ENCODE results near the gene SPAG9. TPM values are rescaled to one million over a fixed set of nuclear protein-coding genes. Genes with fewer than 3 reads are reported as not detected.

Gene SPAG9
- polyA plus RNA-seq = 10 to 100 TPM; 12.7 to 15.1 TPM

- 1% methylated on average over 43 to 68 of the region's 68 CpGs for whole genome bisulfite sequencing, 2 donors
Observed at GRCh38 chr17:51120739-51121619, at the start of gene SPAG9. Gene SPAG9 (minus strand): TSS chr17:51120868. CDS start chr17:51120656, 212 bp downstream.

GRCh38 chr17:51169340-51169739 is 48.7 kb upstream of the SPAG9 start:
- Histone ChIP-seq H3K36me3 (ENCODE audit: control insufficient read depth in 2 of 2, insufficient read depth in 2 of 2, low read length in 1 of 2) (peaks cover 0 to 15% of the 10 kb centered on the region in 2 donors), H3K27me3 (ENCODE audit: control insufficient read depth in 1 of 2, insufficient read depth in 2 of 2, low read length in 2 of 2) (no peaks in the 10 kb centered on the region), H3K9me3 (ENCODE audit: control insufficient read depth in 2 of 2, insufficient read depth in 1 of 2, low read depth in 1 of 2, low read length in 1 of 2) (no peaks in the 10 kb centered on the region), H3K27ac (ENCODE audit: low read depth in 2 of 2, low read length in 1 of 2) (no peak overlapping the region), H3K4me1 (ENCODE audit: control insufficient read depth in 2 of 2, insufficient read depth in 2 of 2, low read length in 1 of 2) (peaks cover 0 to 5% of the 10 kb centered on the region in 2 donors), H3K4me3 (ENCODE audit: low read depth in 1 of 2, low read length in 2 of 2) (no peak overlapping the region)
- WGBS, 2 donors = 91 to 95% methylated on average over 1 of the region's 1 CpG

More at GRCh38 chr17:51120739-51121619, at the start of gene SPAG9:
- no peaks in the 10 kb centered on the region for H3K27me3 ChIP-seq (ENCODE audit: control insufficient read depth in 1 of 2, insufficient read depth in 2 of 2, low read length in 2 of 2)
- no peaks in the 10 kb centered on the region for H3K9me3 ChIP-seq (ENCODE audit: control insufficient read depth in 2 of 2, insufficient read depth in 1 of 2, low read depth in 1 of 2, low read length in 1 of 2)
- H3K4me1 ChIP-seq (ENCODE audit: control insufficient read depth in 2 of 2, insufficient read depth in 2 of 2, low read length in 1 of 2) = no peaks in the 10 kb centered on the region
- H3K4me3 ChIP-seq (ENCODE audit: low read depth in 1 of 2, low read length in 2 of 2) = peak within 1 kb of the TSS; percentile 83 to 95
- peak within 1 kb of the TSS; percentile 99 for H3K27ac ChIP-seq (ENCODE audit: low read depth in 2 of 2, low read length in 1 of 2)
- H3K36me3 ChIP-seq (ENCODE audit: control insufficient read depth in 2 of 2, insufficient read depth in 2 of 2, low read length in 1 of 2) = no peaks in the 10 kb centered on the region

DNA sequence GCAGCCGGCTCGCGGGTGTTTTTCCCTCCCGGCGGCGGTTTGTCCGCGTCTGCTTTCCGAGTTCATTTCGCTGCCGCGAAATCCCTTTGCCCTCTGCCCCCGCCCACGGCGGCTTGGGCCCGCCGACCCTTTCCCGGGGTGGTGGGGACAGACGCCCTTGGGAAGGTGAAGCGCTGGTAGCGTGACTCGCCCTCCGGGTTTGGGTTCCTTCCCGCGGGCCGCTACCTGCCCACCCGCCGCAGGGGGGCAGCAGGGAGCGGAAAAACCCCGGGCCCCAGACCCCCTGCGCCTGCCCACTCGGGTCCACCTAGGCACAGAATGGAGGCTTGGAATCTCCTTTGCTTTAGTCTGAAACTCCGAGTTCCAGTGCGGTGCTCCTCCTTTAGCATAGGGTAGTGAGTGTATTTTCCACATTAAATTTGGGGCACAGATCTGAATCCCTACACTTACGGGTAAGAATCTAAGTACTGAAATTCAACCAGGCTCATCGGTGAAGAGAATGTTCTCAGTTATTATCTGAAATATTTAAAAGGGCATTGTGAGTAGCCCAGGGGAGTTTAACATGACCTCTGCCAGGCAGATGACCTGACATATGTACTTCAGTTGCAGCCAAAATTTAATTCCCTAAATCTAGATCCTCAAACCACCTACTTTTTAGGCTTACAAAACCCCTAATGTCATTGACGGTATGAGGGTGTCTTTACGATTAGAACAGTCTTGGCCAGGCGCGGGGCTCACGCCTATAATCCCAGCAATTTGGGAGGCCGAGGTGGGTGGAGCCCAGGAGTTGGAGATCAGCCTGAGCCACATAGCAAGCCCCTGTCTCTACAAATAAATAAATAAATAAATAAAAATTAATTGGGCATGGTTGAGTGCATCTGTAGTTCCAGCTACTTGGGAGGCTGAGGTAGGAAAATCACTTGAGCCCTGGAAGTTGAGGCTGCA is 46.6 kb upstream of the SPAG9 start:
- Histone ChIP-seq H3K27me3 (ENCODE audit: control insufficient read depth in 1 of 2, insufficient read depth in 2 of 2, low read length in 2 of 2) (no peaks in the 10 kb centered on the region), H3K4me1 (ENCODE audit: control insufficient read depth in 2 of 2, insufficient read depth in 2 of 2, low read length in 1 of 2) (peaks cover 0 to 5% of the 10 kb centered on the region in 2 donors), H3K36me3 (ENCODE audit: control insufficient read depth in 2 of 2, insufficient read depth in 2 of 2, low read length in 1 of 2) (peaks cover 0 to 12% of the 10 kb centered on the region in 2 donors), H3K27ac (ENCODE audit: low read depth in 2 of 2, low read length in 1 of 2) (peak overlapping the region; percentile 95 to 97), H3K4me3 (ENCODE audit: low read depth in 1 of 2, low read length in 2 of 2) (peak overlapping the region; percentile 85 to 96), H3K9me3 (ENCODE audit: control insufficient read depth in 2 of 2, insufficient read depth in 1 of 2, low read depth in 1 of 2, low read length in 1 of 2) (no peaks in the 10 kb centered on the region)
- 11 to 13% methylated on average over 42 of the region's 42 CpGs for WGBS, 2 donors

DNA sequence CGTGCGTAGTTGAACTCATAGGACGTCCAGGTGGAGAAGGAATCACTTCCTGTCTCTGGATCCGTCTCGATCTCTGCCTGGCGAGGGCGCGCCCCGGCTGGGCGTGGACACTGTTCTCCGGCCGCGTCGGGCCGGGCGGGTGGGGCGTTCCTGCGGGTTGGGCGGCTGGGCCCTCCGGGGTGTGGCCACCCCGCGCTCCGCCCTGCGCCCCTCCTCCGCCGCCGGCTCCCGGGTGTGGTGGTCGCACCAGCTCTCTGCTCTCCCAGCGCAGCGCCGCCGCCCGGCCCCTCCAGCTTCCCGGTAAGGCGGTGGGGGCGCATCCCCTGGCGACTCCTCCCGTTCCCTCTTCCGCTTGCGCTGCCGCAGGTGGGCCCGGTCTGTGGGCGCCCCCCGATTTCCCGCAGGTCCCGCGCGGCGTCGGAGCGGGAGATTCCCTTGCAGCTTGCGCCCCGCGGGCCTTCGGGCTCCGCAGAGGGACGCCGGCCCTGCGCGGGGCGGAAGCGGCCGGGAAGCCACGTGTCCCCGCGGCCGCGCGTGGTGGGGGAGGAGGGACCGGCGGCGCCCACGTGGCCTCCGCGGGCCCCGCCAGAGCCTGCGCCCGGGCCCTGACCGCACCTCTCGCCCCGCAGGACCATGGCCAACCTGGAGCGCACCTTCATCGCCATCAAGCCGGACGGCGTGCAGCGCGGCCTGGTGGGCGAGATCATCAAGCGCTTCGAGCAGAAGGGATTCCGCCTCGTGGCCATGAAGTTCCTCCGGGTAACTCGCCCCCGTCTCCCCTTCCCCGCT is 45.7 kb upstream of the SPAG9 start, which contains the start of gene NME2:
Gene NME2, plus strand, starts transcription at position 214 of the 789 bp plus-strand sequence. Its CDS starts 420 bp downstream, at position 634.
- Histone ChIP-seq H3K36me3 (ENCODE audit: control insufficient read depth in 2 of 2, insufficient read depth in 2 of 2, low read length in 1 of 2) (peaks cover 0 to 16% of the 10 kb centered on the region in 2 donors), H3K9me3 (ENCODE audit: control insufficient read depth in 2 of 2, insufficient read depth in 1 of 2, low read depth in 1 of 2, low read length in 1 of 2) (no peaks in the 10 kb centered on the region), H3K4me1 (ENCODE audit: control insufficient read depth in 2 of 2, insufficient read depth in 2 of 2, low read length in 1 of 2) (peaks cover 0 to 5% of the 10 kb centered on the region in 2 donors), H3K4me3 (ENCODE audit: low read depth in 1 of 2, low read length in 2 of 2) (peak within 1 kb of the TSS; percentile 85 to 96), H3K27ac (ENCODE audit: low read depth in 2 of 2, low read length in 1 of 2) (peak within 1 kb of the TSS; percentile 95 to 97), H3K27me3 (ENCODE audit: control insufficient read depth in 1 of 2, insufficient read depth in 2 of 2, low read length in 2 of 2) (no peaks in the 10 kb centered on the region)
- WGBS, 2 donors = 0 to 1% methylated on average over 68 to 98 of the region's 98 CpGs

GRCh38 chr17:51165680-51166197 is 45.1 kb upstream of the SPAG9 start:
- Histone ChIP-seq H3K36me3 (ENCODE audit: control insufficient read depth in 2 of 2, insufficient read depth in 2 of 2, low read length in 1 of 2) (peaks cover 0 to 18% of the 10 kb centered on the region in 2 donors), H3K27ac (ENCODE audit: low read depth in 2 of 2, low read length in 1 of 2) (peak overlapping the region; percentile 95 to 97)
- 6 to 9% methylated on average over 20 to 21 of the region's 21 CpGs for WGBS, 2 donors

GRCh38 chr17:51164911-51165679 is 44.4 kb upstream of the SPAG9 start:
- Histone ChIP-seq H3K36me3 (ENCODE audit: control insufficient read depth in 2 of 2, insufficient read depth in 2 of 2, low read length in 1 of 2) (peaks cover 0 to 17% of the 10 kb centered on the region in 2 donors), H3K4me3 (ENCODE audit: low read depth in 1 of 2, low read length in 2 of 2) (peak overlapping the region; percentile 85 to 96), H3K27ac (ENCODE audit: low read depth in 2 of 2, low read length in 1 of 2) (peak overlapping the region; percentile 95 to 97), H3K9me3 (ENCODE audit: control insufficient read depth in 2 of 2, insufficient read depth in 1 of 2, low read depth in 1 of 2, low read length in 1 of 2) (no peaks in the 10 kb centered on the region), H3K4me1 (ENCODE audit: control insufficient read depth in 2 of 2, insufficient read depth in 2 of 2, low read length in 1 of 2) (peaks cover 0 to 5% of the 10 kb centered on the region in 2 donors), H3K27me3 (ENCODE audit: control insufficient read depth in 1 of 2, insufficient read depth in 2 of 2, low read length in 2 of 2) (no peaks in the 10 kb centered on the region)
- 56 to 59% methylated on average over 16 of the region's 16 CpGs for WGBS, 2 donors

More at GRCh38 chr17:51165680-51166197, 45.1 kb upstream of the SPAG9 start:
- peaks cover 0 to 5% of the 10 kb centered on the region in 2 donors for H3K4me1 ChIP-seq (ENCODE audit: control insufficient read depth in 2 of 2, insufficient read depth in 2 of 2, low read length in 1 of 2)
- no peaks in the 10 kb centered on the region for H3K9me3 ChIP-seq (ENCODE audit: control insufficient read depth in 2 of 2, insufficient read depth in 1 of 2, low read depth in 1 of 2, low read length in 1 of 2)
- peak overlapping the region; percentile 85 to 96 for H3K4me3 ChIP-seq (ENCODE audit: low read depth in 1 of 2, low read length in 2 of 2)
- no peaks in the 10 kb centered on the region for H3K27me3 ChIP-seq (ENCODE audit: control insufficient read depth in 1 of 2, insufficient read depth in 2 of 2, low read length in 2 of 2)

DNA sequence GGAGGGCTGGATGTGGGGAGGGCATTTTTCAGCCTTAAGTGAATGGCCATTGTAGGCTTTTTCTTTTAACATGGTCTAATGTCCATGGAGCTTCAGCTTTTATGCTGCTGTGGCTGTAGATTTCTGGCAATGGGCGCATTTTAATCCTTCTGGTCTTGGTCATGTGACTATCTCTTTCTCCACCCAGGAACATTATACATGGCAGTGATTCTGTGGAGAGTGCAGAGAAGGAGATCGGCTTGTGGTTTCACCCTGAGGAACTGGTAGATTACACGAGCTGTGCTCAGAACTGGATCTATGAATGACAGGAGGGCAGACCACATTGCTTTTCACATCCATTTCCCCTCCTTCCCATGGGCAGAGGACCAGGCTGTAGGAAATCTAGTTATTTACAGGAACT is 40.9 kb upstream of the SPAG9 start:
- H3K4me3 ChIP-seq (ENCODE audit: low read depth in 1 of 2, low read length in 2 of 2) = no peak overlapping the region
- H3K27ac ChIP-seq (ENCODE audit: low read depth in 2 of 2, low read length in 1 of 2) = no peak overlapping the region
- peaks cover 0 to 10% of the 10 kb centered on the region in 2 donors for H3K36me3 ChIP-seq (ENCODE audit: control insufficient read depth in 2 of 2, insufficient read depth in 2 of 2, low read length in 1 of 2)
- H3K4me1 ChIP-seq (ENCODE audit: control insufficient read depth in 2 of 2, insufficient read depth in 2 of 2, low read length in 1 of 2) = peaks cover 0 to 5% of the 10 kb centered on the region in 2 donors
- no peaks in the 10 kb centered on the region for H3K9me3 ChIP-seq (ENCODE audit: control insufficient read depth in 2 of 2, insufficient read depth in 1 of 2, low read depth in 1 of 2, low read length in 1 of 2)
- no peaks in the 10 kb centered on the region for H3K27me3 ChIP-seq (ENCODE audit: control insufficient read depth in 1 of 2, insufficient read depth in 2 of 2, low read length in 2 of 2)
- 74 to 91% methylated on average over 3 of the region's 3 CpGs for WGBS, 2 donors

- H3K36me3 ChIP-seq (ENCODE audit: control insufficient read depth in 2 of 2, insufficient read depth in 2 of 2, low read length in 1 of 2) = peaks cover 0 to 10% of the 10 kb centered on the region in 2 donors
Observed at GRCh38 chr17:51159604-51160003, 38.9 kb upstream of the SPAG9 start.

More at GRCh38 chr17:51159604-51160003, 38.9 kb upstream of the SPAG9 start:
- Histone ChIP-seq H3K27ac (ENCODE audit: low read depth in 2 of 2, low read length in 1 of 2) (no peak overlapping the region), H3K9me3 (ENCODE audit: control insufficient read depth in 2 of 2, insufficient read depth in 1 of 2, low read depth in 1 of 2, low read length in 1 of 2) (no peaks in the 10 kb centered on the region), H3K27me3 (ENCODE audit: control insufficient read depth in 1 of 2, insufficient read depth in 2 of 2, low read length in 2 of 2) (no peaks in the 10 kb centered on the region), H3K4me1 (ENCODE audit: control insufficient read depth in 2 of 2, insufficient read depth in 2 of 2, low read length in 1 of 2) (no peaks in the 10 kb centered on the region), H3K4me3 (ENCODE audit: low read depth in 1 of 2, low read length in 2 of 2) (no peak overlapping the region)
- WGBS, 2 donors = 95% methylated on average over 3 of the region's 3 CpGs

All from esophagus (tissue), 2 donors.